ENCODE measurements around the gene RALBP1.

Gene RALBP1

DNA sequence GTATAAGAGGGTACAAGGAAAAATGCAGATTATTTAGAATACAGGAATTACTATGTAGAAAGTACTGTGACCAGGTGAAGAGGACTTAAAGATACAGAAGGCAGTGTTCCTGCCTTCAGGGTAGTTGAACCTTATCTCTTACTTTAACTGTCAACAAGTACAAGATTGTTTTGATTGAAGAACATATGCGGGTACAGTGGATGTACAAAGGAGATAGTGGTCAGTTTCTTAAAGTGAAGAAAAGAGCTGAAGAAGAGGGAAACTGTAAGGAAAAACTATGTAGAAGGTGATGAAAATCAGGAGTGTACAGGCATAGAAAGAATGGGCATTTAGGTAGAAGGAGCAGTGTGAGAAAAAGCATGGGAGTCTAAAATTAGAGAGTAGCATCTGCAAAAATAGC, 2.2 kb downstream of the RALBP1 start:
- Histone ChIP-seq H3K27ac (ENCODE audit: low read length) (no peak overlapping the region), H4K20me1 (ENCODE audit: insufficient read depth, low read length) (no peaks in the 10 kb centered on the region), H3K36me3 (replicated peaks; ENCODE audit: insufficient read depth, low read length) (peaks cover 2% of the 10 kb centered on the region; the same call in 1 of the 2 replicates), H3K9ac (ENCODE audit: low read length) (no peak overlapping the region), H2AFZ (ENCODE audit: low read length) (no peak overlapping the region), H3K79me2 (ENCODE audit: low read length) (peaks cover 70% of the 10 kb centered on the region), H3K9me3 (replicated peaks; ENCODE audit: insufficient read depth, low read length) (no peaks in the 10 kb centered on the region), H3K9me2 (replicated peaks; ENCODE audit: insufficient read depth, low read length) (no peaks in the 10 kb centered on the region), H3K4me1 (ENCODE audit: low read length) (peaks cover 12% of the 10 kb centered on the region), H3F3A (ENCODE audit: insufficient read depth, low read length) (0 out of 2 replicates have a peak, but pooled peaks cover 11% of the 10 kb centered on the region), H3K4me2 (ENCODE audit: low read depth, low read length) (peak overlapping the region; percentile 69; the same call in 1 of the 2 replicates), H3K27me3 (replicated peaks; ENCODE audit: insufficient read depth, low read length) (no peaks in the 10 kb centered on the region), H3K4me3 (ENCODE audit: low read length) (no peak overlapping the region)
- DNase-seq = no peak
- no peak for TF ChIP-seq EZH2 (optimal IDR thresholded peaks at IDR 0.05; ENCODE audit: low read depth, low read length)
- TF ChIP-seq, protein P1, sequence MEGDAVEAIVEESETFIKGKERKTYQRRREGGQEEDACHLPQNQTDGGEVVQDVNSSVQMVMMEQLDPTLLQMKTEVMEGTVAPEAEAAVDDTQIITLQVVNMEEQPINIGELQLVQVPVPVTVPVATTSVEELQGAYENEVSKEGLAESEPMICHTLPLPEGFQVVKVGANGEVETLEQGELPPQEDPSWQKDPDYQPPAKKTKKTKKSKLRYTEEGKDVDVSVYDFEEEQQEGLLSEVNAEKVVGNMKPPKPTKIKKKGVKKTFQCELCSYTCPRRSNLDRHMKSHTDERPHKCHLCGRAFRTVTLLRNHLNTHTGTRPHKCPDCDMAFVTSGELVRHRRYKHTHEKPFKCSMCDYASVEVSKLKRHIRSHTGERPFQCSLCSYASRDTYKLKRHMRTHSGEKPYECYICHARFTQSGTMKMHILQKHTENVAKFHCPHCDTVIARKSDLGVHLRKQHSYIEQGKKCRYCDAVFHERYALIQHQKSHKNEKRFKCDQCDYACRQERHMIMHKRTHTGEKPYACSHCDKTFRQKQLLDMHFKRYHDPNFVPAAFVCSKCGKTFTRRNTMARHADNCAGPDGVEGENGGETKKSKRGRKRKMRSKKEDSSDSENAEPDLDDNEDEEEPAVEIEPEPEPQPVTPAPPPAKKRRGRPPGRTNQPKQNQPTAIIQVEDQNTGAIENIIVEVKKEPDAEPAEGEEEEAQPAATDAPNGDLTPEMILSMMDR (IDR thresholded peaks at IDR 0.05; ENCODE audit: low read length) = no peak
- TF ChIP-seq EZH2phosphoT487 (IDR thresholded peaks at IDR 0.05; ENCODE audit: low read length) = no peak

DNA sequence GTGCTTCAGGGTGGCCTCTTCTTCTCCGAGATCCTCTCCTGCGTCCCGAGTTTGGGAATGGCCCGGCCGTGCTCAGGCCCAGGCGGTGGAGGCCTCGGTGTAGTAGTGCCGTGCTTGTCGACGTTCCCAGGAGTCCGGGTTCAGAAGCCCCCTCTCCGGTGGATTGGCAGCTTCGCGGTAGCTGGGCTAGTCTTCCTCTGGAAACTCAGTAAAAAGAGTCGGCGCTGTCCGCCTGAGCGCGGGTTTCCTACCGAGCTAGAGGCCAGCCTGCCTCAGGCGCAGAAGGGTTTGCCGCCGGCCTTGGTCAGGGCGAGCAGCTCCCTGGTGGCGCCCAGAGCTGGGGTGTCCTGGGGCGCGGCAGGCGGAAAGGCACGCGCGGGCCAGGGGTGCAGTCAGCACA, 3.2 kb downstream of the RALBP1 start:
- H4K20me1 ChIP-seq (ENCODE audit: insufficient read depth, low read length) = no peaks in the 10 kb centered on the region; the same call in 1 of the 2 replicates
- H2AFZ ChIP-seq (ENCODE audit: low read length) = no peak overlapping the region
- H3K36me3 ChIP-seq (replicated peaks; ENCODE audit: insufficient read depth, low read length) = peaks cover 2% of the 10 kb centered on the region; the same call in 1 of the 2 replicates
- peaks cover 81% of the 10 kb centered on the region for H3K79me2 ChIP-seq (ENCODE audit: low read length)
- peaks cover 12% of the 10 kb centered on the region for H3K4me1 ChIP-seq (ENCODE audit: low read length)
- H3K4me2 ChIP-seq (ENCODE audit: low read depth, low read length) = no peak overlapping the region
- 0 out of 2 replicates have a peak, but pooled peaks cover 11% of the 10 kb centered on the region for H3F3A ChIP-seq (ENCODE audit: insufficient read depth, low read length)
- no peak overlapping the region for H3K9ac ChIP-seq (ENCODE audit: low read length)
- no peaks in the 10 kb centered on the region for H3K9me3 ChIP-seq (replicated peaks; ENCODE audit: insufficient read depth, low read length)
- H3K9me2 ChIP-seq (replicated peaks; ENCODE audit: insufficient read depth, low read length) = no peaks in the 10 kb centered on the region
- H3K4me3 ChIP-seq (ENCODE audit: low read length) = no peak overlapping the region
- H3K27me3 ChIP-seq (replicated peaks; ENCODE audit: insufficient read depth, low read length) = no peaks in the 10 kb centered on the region
- no peak for DNase-seq
- TF ChIP-seq EZH2phosphoT487 (IDR thresholded peaks at IDR 0.05; ENCODE audit: low read length) = no peak
- TF ChIP-seq, protein P1 (IDR thresholded peaks at IDR 0.05; ENCODE audit: low read length) = no peak
- no peak for TF ChIP-seq EZH2 (optimal IDR thresholded peaks at IDR 0.05; ENCODE audit: low read depth, low read length)
- H3K27ac ChIP-seq (ENCODE audit: low read length) = no peak overlapping the region

DNA sequence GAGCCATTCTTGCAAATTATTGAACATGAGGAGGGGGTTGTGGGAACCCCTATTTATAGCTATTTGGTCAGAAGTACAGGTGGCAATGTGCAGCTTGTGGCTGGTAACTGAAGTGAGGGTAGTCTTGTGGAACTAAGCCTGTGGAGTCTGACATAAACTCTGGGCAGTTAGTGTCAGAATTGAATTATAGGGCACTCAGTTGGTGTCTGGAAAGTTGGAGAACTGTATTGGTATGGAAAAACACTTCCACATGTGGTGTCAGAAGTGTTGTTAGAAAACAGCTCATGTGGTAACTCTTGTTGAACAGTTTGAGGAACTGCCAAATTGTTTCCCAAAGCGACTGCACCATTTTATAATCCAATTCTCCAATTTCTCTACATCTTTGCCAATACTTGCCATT, 7.5 kb downstream of the RALBP1 start:
- peaks cover 2% of the 10 kb centered on the region; the same call in 1 of the 2 replicates for H3K36me3 ChIP-seq (replicated peaks; ENCODE audit: insufficient read depth, low read length)
- no peak for TF ChIP-seq EZH2phosphoT487 (IDR thresholded peaks at IDR 0.05; ENCODE audit: low read length)
- no peak for TF ChIP-seq EZH2 (optimal IDR thresholded peaks at IDR 0.05; ENCODE audit: low read depth, low read length)
- TF ChIP-seq, protein P1 (IDR thresholded peaks at IDR 0.05; ENCODE audit: low read length) = no peak
- no peaks in the 10 kb centered on the region; the same call in 1 of the 2 replicates for H4K20me1 ChIP-seq (ENCODE audit: insufficient read depth, low read length)
- no peaks in the 10 kb centered on the region for H3F3A ChIP-seq (ENCODE audit: insufficient read depth, low read length)
- no peak overlapping the region for H3K4me3 ChIP-seq (ENCODE audit: low read length)
- no peak overlapping the region for H3K9ac ChIP-seq (ENCODE audit: low read length)
- H3K4me2 ChIP-seq (ENCODE audit: low read depth, low read length) = no peak overlapping the region
- H3K79me2 ChIP-seq (ENCODE audit: low read length) = peaks cover 94% of the 10 kb centered on the region
- no peak for DNase-seq
- peaks cover 3% of the 10 kb centered on the region; the same call in 1 of the 2 replicates for H3K4me1 ChIP-seq (ENCODE audit: low read length)
- H2AFZ ChIP-seq (ENCODE audit: low read length) = no peak overlapping the region
- H3K27me3 ChIP-seq (replicated peaks; ENCODE audit: insufficient read depth, low read length) = no peaks in the 10 kb centered on the region
- no peaks in the 10 kb centered on the region for H3K9me3 ChIP-seq (replicated peaks; ENCODE audit: insufficient read depth, low read length)
- H3K27ac ChIP-seq (ENCODE audit: low read length) = no peak overlapping the region
- no peaks in the 10 kb centered on the region for H3K9me2 ChIP-seq (replicated peaks; ENCODE audit: insufficient read depth, low read length)

Data from MM.1S (cell line).